ENCODE results near the gene RASA4B. TPM values are rescaled to one million over a fixed set of nuclear protein-coding genes. Genes with fewer than 3 reads are reported as not detected.

The RASA4B gene
- total and polyA plus RNA-seq, 2 donors (not counting 3 experiments of a cell fraction or from before 2014, with no cell fraction given), result 3.2 to 9.8 TPM

GRCh38 chr7:102464577-102465280 is 52.8 kb downstream of the RASA4B start, which contains the start of the genes ALKBH4 and LRWD1:
Gene ALKBH4, minus strand, starts transcription at chr7:102464863. Its CDS starts 27 bp downstream, at chr7:102464836.
Gene LRWD1, plus strand, starts transcription at chr7:102464984. Its CDS starts 97 bp downstream, at chr7:102465081.
- no peaks in the 10 kb centered on the region for H3K9me1 ChIP-seq (replicated peaks; ENCODE audit: control insufficient read depth, extremely low read depth, insufficient read depth, low read length)
- dilution Hi-C loops (cut with MboI; ENCODE audit: extremely low pct_ligation_motif_present, low sequenced_read_pairs) (no loop called here), intact Hi-C loops (cut with micrococcal nuclease) (loop anchor here (1.0 kb wide), 3 partner anchors 31 to 68 kb away; partner anchors contain the start of genes ORAI2 and PRKRIP1)
- H3K27ac ChIP-seq (ENCODE audit: insufficient read depth, low read depth, low read length), result peak within 1 kb of the TSS; percentile 28
- H3K79me2 ChIP-seq (ENCODE audit: control insufficient read depth, insufficient read depth, low read length), result peaks cover 6% of the 10 kb centered on the region
- H3K4me2 ChIP-seq (ENCODE audit: insufficient read depth, low read length), result peak within 1 kb of the TSS; percentile 53
- H3K9ac ChIP-seq (replicated peaks; ENCODE audit: extremely low read depth, insufficient read depth, low read length), result peak within 1 kb of the TSS; percentile 84
- peaks cover 0 to 5% of the 10 kb centered on the region in 2 experiments for H3K36me3 ChIP-seq (ENCODE audit: control insufficient read depth in 2 of 2, extremely low read depth in 1 of 2, insufficient read depth in 2 of 2, low read length in 2 of 2)
- no peaks in the 10 kb centered on the region for H3K9me3 ChIP-seq (replicated peaks; ENCODE audit: control insufficient read depth, insufficient read depth, low read length)
- CTCF ChIA-PET, result interaction anchor here (0.7 to 1.4 kb wide), 7 partner anchors 13 to 60 kb away, joined by 3 to 10 read pairs (median 4); no protein-coding TSS in a partner anchor
- BruUV-seq (replicated peaks), result no TSS peak
- DNase-seq (ENCODE audit: low read depth, low spot score) (peak; percentile 91), FAIRE-seq (peak; percentile 97)
- peak within 1 kb of the TSS; percentile 96 for H2AFZ ChIP-seq (ENCODE audit: low read depth, low read length)
- POLR2A ChIA-PET, result no interaction called here
- H3K27me3 ChIP-seq (ENCODE audit: control insufficient read depth in 2 of 2, insufficient read depth in 2 of 2, low read length in 2 of 2), result no peaks in the 10 kb centered on the region
- peak within 1 kb of the TSS; percentile 63 to 81 (median 70) for H3K4me3 ChIP-seq (replicated peaks in 1 of 3; ENCODE audit: insufficient read depth in 1 of 3, low read depth in 1 of 3, low read length in 3 of 3)
- peaks cover 9% of the 10 kb centered on the region for H3K4me1 ChIP-seq (ENCODE audit: control insufficient read depth, extremely low read depth, insufficient read depth, low read length)
- TF ChIP-seq MAX (IDR thresholded peaks at IDR 0.05; ENCODE audit: insufficient read depth, insufficient read length) (peak; percentile 76), JUN (IDR thresholded peaks at IDR 0.05; ENCODE audit: borderline replicate concordance, insufficient read depth, insufficient read length, low read depth) (no peak), EZH2 (IDR thresholded peaks at IDR 0.05; ENCODE audit: borderline replicate concordance, low read depth, low read length, severe bottlenecking) (no peak), FOS (IDR thresholded peaks at IDR 0.05; ENCODE audit: borderline replicate concordance, insufficient read depth, low read length) (no peak), GATA2 (IDR thresholded peaks at IDR 0.05; ENCODE audit: insufficient read depth, insufficient read length, low read depth, low read length) (no peak), POLR2AphosphoS5 (IDR thresholded peaks at IDR 0.05; ENCODE audit: insufficient read depth, low read depth, low read length) (peak; percentile 85), MYC (IDR thresholded peaks at IDR 0.05; ENCODE audit: low read depth, low read length) (peak; percentile 37), POLR2A (IDR thresholded peaks at IDR 0.05; ENCODE audit: low read depth, low read length) (peak; percentile 71)
- TF ChIP-seq, protein P1, sequence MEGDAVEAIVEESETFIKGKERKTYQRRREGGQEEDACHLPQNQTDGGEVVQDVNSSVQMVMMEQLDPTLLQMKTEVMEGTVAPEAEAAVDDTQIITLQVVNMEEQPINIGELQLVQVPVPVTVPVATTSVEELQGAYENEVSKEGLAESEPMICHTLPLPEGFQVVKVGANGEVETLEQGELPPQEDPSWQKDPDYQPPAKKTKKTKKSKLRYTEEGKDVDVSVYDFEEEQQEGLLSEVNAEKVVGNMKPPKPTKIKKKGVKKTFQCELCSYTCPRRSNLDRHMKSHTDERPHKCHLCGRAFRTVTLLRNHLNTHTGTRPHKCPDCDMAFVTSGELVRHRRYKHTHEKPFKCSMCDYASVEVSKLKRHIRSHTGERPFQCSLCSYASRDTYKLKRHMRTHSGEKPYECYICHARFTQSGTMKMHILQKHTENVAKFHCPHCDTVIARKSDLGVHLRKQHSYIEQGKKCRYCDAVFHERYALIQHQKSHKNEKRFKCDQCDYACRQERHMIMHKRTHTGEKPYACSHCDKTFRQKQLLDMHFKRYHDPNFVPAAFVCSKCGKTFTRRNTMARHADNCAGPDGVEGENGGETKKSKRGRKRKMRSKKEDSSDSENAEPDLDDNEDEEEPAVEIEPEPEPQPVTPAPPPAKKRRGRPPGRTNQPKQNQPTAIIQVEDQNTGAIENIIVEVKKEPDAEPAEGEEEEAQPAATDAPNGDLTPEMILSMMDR (IDR thresholded peaks at IDR 0.05; ENCODE audit: extremely low read depth in 1 of 2, insufficient read depth in 1 of 2, low read depth in 1 of 2, low read length in 2 of 2), result no peak
- no peaks in the 10 kb centered on the region for H4K20me1 ChIP-seq (replicated peaks; ENCODE audit: control insufficient read depth, extremely low read depth, insufficient read depth, low read length)

Data from endothelial cell of umbilical vein (primary cell).